OCI-LY3 (cell line): ENCODE measurements around the gene STK32C.

Experiments
- H2AFZ ChIP-seq: fragments of 200-600, 300-600 bp; shearing (Covaris generic); 2 replicates; pipeline ENCODE4 v1.6.0; 2014; ENCODE audit warnings: antibody characterized with exemption, low read depth, low read length
- H3K27ac ChIP-seq: fragments of 200-600, 300-600 bp; sonication (generic); 2 replicates; pipeline ENCODE4 v1.5.1; 2014; ENCODE audit warnings: mild to moderate bottlenecking, low read length, moderate library complexity, mixed read lengths
- H3K27me3 ChIP-seq: fragments of 200-600, 300-600 bp; sonication (generic); 2 replicates; pipeline ENCODE4 v1.6.1; 2014; ENCODE audit warnings: low read depth, low read length, mixed read lengths
- H3K36me3 ChIP-seq: fragments of 200-600, 300-600 bp; sonication (generic); replicated peaks from 2 replicates; pipeline ENCODE3; 2014; ENCODE audit warnings: low read depth, low read length, mixed read lengths
- H3K4me1 ChIP-seq: fragments of 300-600, 200-600 bp; sonication (generic); 2 replicates; pipeline ENCODE4 v1.6.1; 2014; ENCODE audit warnings: low read length, mixed read lengths
- H3K4me2 ChIP-seq: fragments of 200-600, 300-600 bp; sonication (generic); 2 replicates; pipeline ENCODE4 v1.6.1; 2014; ENCODE audit warnings: low read length, mixed read lengths
- H3K4me3 ChIP-seq: fragments of 300-600, 200-600 bp; sonication (generic); 2 replicates; pipeline ENCODE4 v1.5.1; 2014; ENCODE audit warnings: antibody characterized with exemption, mild to moderate bottlenecking, low read length, moderate library complexity
- H3K79me2 ChIP-seq: fragments of 300-600, 200-600 bp; shearing (Covaris generic); 2 replicates; pipeline ENCODE4 v1.6.1; 2014; ENCODE audit warnings: mild to moderate bottlenecking, low read length, mixed read lengths
- H3K9ac ChIP-seq: fragments of 300-600, 200-600 bp; shearing (Covaris generic); 2 replicates; pipeline ENCODE4 v1.6.0; 2014; ENCODE audit warnings: mild to moderate bottlenecking, low read length, moderate library complexity
- H3K9me3 ChIP-seq: fragments of 200-600, 300-600 bp; shearing (Covaris generic); 2 replicates; pipeline ENCODE4 v1.6.1; 2014; ENCODE audit warnings: low read length, mixed read lengths; ENCODE audit not compliant: insufficient read depth
- H4K20me1 ChIP-seq: fragments of 200-600, 300-600 bp; sonication (generic); 2 replicates; pipeline ENCODE4 v1.6.1; 2016; ENCODE audit warnings: low read length, mixed read lengths; ENCODE audit not compliant: insufficient read depth
- CTCF ChIP-seq: fragments of 200-600, 300-600 bp; sonication (generic); IDR thresholded peaks from 2 replicates; pipeline ENCODE4 v1.5.1; 2014; ENCODE audit warnings: antibody characterized with exemption, low read length, low read depth
- EZH2phosphoT487 ChIP-seq: fragments of 200-600 bp; shearing (Covaris generic); IDR thresholded peaks from 2 replicates; pipeline ENCODE4 v1.6.1; 2018; ENCODE audit warnings: antibody characterized with exemption, mixed run types, low read depth

The STK32C gene

GRCh38 chr10:132273966-132274365, 33.8 kb downstream of the STK32C start:
- Histone ChIP-seq H3K36me3 (no peaks in the 10 kb centered on the region), H3K79me2 (no peaks in the 10 kb centered on the region), H2AFZ (no peak overlapping the region), H3K4me3 (no peak overlapping the region), H3K27me3 (no peaks in the 10 kb centered on the region), H3K4me2 (no peak overlapping the region), H3K9ac (no peak overlapping the region), H4K20me1 (no peaks in the 10 kb centered on the region), H3K27ac (no peak overlapping the region), H3K4me1 (no peaks in the 10 kb centered on the region), H3K9me3 (no peaks in the 10 kb centered on the region)
- TF ChIP-seq CTCF (no peak), EZH2phosphoT487 (no peak)

GRCh38 chr10:132273304-132273944, 34.3 kb downstream of the STK32C start:
- no peak overlapping the region for H3K4me2 ChIP-seq
- H3K27ac ChIP-seq, result no peak overlapping the region
- H3K9me3 ChIP-seq, result no peaks in the 10 kb centered on the region
- H3K9ac ChIP-seq, result no peak overlapping the region
- no peaks in the 10 kb centered on the region for H3K4me1 ChIP-seq
- H2AFZ ChIP-seq, result no peak overlapping the region
- TF ChIP-seq CTCF (no peak), EZH2phosphoT487 (no peak)
- H3K36me3 ChIP-seq, result no peaks in the 10 kb centered on the region
- H3K79me2 ChIP-seq, result no peaks in the 10 kb centered on the region
- no peak overlapping the region for H3K4me3 ChIP-seq
- H4K20me1 ChIP-seq, result no peaks in the 10 kb centered on the region
- H3K27me3 ChIP-seq, result no peaks in the 10 kb centered on the region

GRCh38 chr10:132272231-132272971, 35.3 kb downstream of the STK32C start:
- Histone ChIP-seq H3K36me3 (no peaks in the 10 kb centered on the region), H3K9me3 (no peaks in the 10 kb centered on the region), H3K4me1 (no peaks in the 10 kb centered on the region), H3K79me2 (no peaks in the 10 kb centered on the region), H3K27me3 (no peaks in the 10 kb centered on the region), H3K4me2 (no peak overlapping the region), H4K20me1 (no peaks in the 10 kb centered on the region), H3K9ac (no peak overlapping the region), H3K27ac (no peak overlapping the region), H2AFZ (no peak overlapping the region), H3K4me3 (no peak overlapping the region)
- no peak for TF ChIP-seq CTCF

- Histone ChIP-seq H3K4me1 (no peaks in the 10 kb centered on the region), H3K4me3 (no peak overlapping the region), H4K20me1 (no peaks in the 10 kb centered on the region), H3K27ac (no peak overlapping the region), H3K79me2 (no peaks in the 10 kb centered on the region), H3K36me3 (no peaks in the 10 kb centered on the region), H3K27me3 (no peaks in the 10 kb centered on the region), H2AFZ (no peak overlapping the region), H3K9ac (no peak overlapping the region), H3K4me2 (no peak overlapping the region), H3K9me3 (no peaks in the 10 kb centered on the region)
- no peak for TF ChIP-seq EZH2phosphoT487
- TF ChIP-seq CTCF, result no peak
Observed at GRCh38 chr10:132271458-132272230, 36.1 kb downstream of the STK32C start.
